ENCODE results near the gene DCANP1. TPM values are rescaled to one million over a fixed set of nuclear protein-coding genes. Genes with fewer than 3 reads are reported as not detected.

DCANP1 gene
- total RNA-seq, 1 donor from 2014 or later: not detected

DNA sequence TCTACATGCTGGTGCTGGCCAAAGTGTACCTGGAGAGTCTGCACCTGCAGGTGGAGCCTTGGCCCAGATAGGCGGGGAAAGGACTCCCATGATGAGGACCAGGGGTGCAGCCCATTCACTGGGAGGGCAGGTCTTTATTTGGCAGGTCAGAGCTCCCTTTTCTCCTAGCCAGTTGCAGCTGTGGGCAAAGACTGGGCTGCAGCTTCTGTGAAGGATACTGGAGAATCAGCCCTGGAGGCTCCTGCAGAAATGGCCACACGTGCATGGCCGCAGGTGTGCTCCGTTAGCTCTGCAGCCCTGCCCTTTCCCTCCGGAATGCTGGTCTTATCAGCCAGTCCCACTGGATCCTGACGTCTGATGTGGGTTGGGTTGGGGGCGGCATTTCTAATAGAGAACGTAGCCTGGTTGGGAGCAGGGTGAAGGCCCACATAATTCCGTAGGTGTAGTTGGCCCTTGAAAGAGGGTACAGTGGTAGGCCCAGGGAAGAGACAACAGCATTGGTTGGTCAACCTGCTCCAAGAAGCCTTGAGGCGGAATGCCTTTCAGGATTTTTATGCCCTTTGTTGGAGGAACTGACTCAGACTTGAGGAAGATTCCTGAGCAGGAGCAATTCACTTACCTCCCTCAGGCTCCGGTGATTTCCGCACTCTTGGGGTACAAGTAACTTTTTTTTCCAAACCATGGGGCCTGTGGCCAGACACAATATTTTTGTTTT, 27.0 kb upstream of the DCANP1 start:
- intact Hi-C loops (cut with micrococcal nuclease): no loop called here
- Mint-ChIP-seq H3K4me3 (no peak overlapping the region), H3K9me3 (no peaks in the 10 kb centered on the region), H3K36me3 (ENCODE audit: low read depth) (no peaks in the 10 kb centered on the region), H3K27me3 (ENCODE audit: insufficient read depth) (peaks cover 19% of the 10 kb centered on the region), H3K27ac (no peak overlapping the region), H3K4me1 (ENCODE audit: low read depth) (no peaks in the 10 kb centered on the region)
- DNase-seq (ENCODE audit: low spot score): no peak

DNA sequence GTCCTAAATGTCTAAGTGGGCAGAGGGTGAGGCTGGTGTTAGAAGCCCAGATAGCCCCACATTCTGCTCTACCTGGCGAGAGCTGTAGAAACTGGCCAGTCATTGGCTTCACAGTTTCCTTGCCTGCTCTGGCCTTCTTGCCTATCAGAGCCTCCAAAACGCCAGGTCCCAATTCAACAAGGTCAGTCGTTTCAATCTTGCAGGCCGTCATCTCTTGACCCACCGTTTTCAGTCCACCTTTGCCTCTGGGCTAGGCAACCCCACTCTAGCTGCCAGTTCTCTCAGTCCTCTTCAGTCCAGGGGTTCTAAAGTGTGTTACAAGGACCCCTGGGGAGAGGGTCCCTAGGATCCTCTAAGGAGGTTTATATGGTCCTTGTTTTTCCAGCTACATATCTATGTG, 25.0 kb upstream of the DCANP1 start:
- no peaks in the 10 kb centered on the region for H3K9me3 Mint-ChIP-seq
- no peaks in the 10 kb centered on the region for H3K36me3 Mint-ChIP-seq (ENCODE audit: low read depth)
- DNase-seq (ENCODE audit: low spot score): no peak
- intact Hi-C loops (cut with micrococcal nuclease): no loop called here
- no peak overlapping the region for H3K4me3 Mint-ChIP-seq
- H3K4me1 Mint-ChIP-seq (ENCODE audit: low read depth): no peaks in the 10 kb centered on the region
- H3K27ac Mint-ChIP-seq: no peak overlapping the region
- H3K27me3 Mint-ChIP-seq (ENCODE audit: insufficient read depth): peaks cover 35% of the 10 kb centered on the region

DNA sequence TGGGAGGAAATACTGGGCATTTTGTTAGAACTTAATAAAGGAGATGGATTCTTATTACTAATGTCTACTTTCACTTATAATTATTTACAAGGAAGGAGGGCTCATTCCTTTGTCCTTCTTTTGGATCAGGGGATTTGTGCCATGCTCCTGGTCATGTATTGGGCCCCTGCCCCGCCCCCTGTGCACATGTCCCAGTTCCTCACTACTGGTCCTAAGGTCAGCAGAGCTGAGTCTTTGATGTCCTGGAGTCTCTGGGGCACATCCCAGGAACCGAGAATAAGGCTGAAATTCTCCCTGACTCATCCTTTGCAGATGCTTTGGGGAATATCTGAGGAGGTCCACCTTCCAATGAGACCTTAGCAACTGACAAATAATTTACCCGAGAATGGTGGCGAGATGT, 24.6 kb upstream of the DCANP1 start:
- Mint-ChIP-seq H3K27ac (no peak overlapping the region), H3K4me1 (ENCODE audit: low read depth) (no peaks in the 10 kb centered on the region), H3K36me3 (ENCODE audit: low read depth) (no peaks in the 10 kb centered on the region), H3K4me3 (no peak overlapping the region), H3K27me3 (ENCODE audit: insufficient read depth) (peaks cover 34% of the 10 kb centered on the region), H3K9me3 (no peaks in the 10 kb centered on the region)
- no peak for DNase-seq (ENCODE audit: low spot score)
- intact Hi-C loops (cut with micrococcal nuclease): no loop called here

DNA sequence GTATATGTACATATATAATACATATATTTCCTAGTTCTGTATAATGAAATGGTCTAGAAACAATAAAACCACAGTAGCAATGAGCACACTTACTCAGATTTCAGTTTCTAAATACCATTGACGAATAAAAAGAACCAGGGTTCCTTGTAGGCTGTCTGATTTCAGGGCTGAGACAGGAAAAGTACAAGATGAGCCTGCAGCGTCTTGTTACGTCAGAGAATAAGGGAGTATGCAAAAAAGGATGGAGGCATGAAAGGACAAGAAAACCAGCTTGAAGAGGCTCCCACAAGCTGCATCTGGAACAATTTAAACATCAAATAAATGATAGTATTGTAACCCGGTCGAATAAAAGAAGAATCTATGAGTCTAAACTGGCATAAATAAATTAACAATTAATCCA, 22.8 kb upstream of the DCANP1 start:
- no peak overlapping the region for H3K4me3 Mint-ChIP-seq
- DNase-seq (ENCODE audit: low spot score): no peak
- no peaks in the 10 kb centered on the region for H3K9me3 Mint-ChIP-seq
- peaks cover 7% of the 10 kb centered on the region for H3K4me1 Mint-ChIP-seq (ENCODE audit: low read depth)
- H3K36me3 Mint-ChIP-seq (ENCODE audit: low read depth): no peaks in the 10 kb centered on the region
- peaks cover 40% of the 10 kb centered on the region for H3K27me3 Mint-ChIP-seq (ENCODE audit: insufficient read depth)
- intact Hi-C loops (cut with micrococcal nuclease): loop anchor here (5.0 kb wide), 1 partner anchor 362 kb away; the partner anchor contains the start of gene SLC25A48
- no peak overlapping the region for H3K27ac Mint-ChIP-seq

DNA sequence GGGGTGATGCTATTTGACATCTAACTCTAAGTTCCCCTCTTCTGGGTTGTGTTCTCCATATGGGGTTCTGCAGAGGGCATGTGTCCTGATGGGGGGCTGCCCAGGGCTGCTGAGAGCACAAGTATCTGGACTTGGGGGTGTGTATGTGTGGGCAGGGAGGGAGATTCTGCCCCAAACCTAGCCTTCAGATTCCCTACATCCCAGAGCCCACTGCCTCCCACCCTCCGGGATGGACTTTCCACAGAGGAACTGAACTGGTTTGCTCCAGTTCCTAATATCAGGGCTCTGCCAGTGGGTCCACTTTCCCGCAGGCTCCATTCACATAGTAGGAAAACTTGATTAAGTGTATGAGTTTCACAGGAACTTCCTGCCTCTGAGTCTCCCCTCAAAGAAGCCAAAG, 21.4 kb upstream of the DCANP1 start:
- no peak for DNase-seq (ENCODE audit: low spot score)
- H3K9me3 Mint-ChIP-seq: no peaks in the 10 kb centered on the region
- H3K4me3 Mint-ChIP-seq: no peak overlapping the region
- intact Hi-C loops (cut with micrococcal nuclease): loop anchor here (5.0 kb wide), 1 partner anchor 364 kb away; the partner anchor contains the start of gene SLC25A48
- no peaks in the 10 kb centered on the region for H3K36me3 Mint-ChIP-seq (ENCODE audit: low read depth)
- no peak overlapping the region for H3K27ac Mint-ChIP-seq
- peaks cover 7% of the 10 kb centered on the region for H3K4me1 Mint-ChIP-seq (ENCODE audit: low read depth)
- H3K27me3 Mint-ChIP-seq (ENCODE audit: insufficient read depth): peaks cover 38% of the 10 kb centered on the region

DNA sequence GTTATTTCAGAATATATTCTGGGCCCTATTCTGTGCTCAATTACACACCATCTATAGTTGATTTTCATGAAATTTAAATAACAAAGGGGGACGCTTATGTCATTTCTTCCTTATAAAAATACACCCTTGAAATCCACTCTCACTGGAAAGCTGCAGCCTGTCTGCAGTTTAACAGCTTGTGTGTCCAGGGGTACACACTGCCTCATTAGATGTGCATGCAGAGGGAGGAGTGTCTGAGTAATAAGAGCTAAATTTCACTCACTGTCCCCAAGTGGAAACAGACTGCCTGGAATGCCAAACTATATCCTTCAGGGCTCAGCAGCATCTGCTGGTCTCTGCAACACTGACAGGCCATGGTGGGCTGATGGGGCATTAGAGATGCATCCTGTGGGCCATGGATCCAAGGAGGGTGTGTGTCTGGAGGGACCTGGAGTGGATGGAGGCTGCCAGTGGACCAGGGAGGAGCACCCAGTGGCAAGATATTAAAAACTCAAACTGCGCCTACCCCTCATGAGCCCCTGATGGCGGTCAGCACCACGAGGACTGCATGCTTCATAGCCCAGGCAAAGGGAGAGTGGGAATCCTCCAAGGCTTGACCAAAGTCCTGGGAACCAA, 20.8 kb upstream of the DCANP1 start:
- intact Hi-C loops (cut with micrococcal nuclease): loop anchor here (5.0 kb wide), 1 partner anchor 364 kb away; the partner anchor contains the start of gene SLC25A48
- Mint-ChIP-seq H3K4me3 (no peak overlapping the region), H3K36me3 (ENCODE audit: low read depth) (no peaks in the 10 kb centered on the region), H3K27ac (no peak overlapping the region), H3K4me1 (ENCODE audit: low read depth) (peaks cover 7% of the 10 kb centered on the region), H3K27me3 (ENCODE audit: insufficient read depth) (peaks cover 38% of the 10 kb centered on the region), H3K9me3 (no peaks in the 10 kb centered on the region)
- no peak for DNase-seq (ENCODE audit: low spot score)

DNA sequence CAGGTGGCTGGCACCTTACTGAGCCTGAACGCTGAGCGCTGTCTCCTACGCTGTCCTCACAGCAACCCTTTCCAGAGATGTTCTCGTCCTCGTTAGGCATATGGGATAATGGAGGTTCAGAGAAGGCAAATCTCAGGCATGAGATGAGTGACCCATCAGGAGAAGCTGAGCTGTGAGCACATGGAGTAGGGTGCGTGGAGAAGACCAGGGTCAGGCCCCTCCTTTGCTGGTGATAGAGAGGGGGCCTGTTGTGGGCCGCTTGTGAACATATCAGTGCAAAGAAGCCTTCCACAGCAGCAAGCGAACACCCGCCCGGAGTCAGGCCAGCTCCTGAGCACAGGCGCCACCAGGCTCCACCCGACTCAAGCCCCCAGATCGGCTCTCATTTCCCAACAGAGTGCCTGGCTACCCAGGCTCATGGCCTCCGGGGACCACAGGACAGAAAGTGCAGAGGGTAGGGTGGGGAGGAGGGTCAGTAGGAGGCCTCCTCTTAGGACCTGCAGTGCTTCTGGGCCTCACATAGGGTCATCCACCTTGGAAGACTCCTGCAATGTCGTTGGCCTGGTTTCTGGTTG, 20.0 kb upstream of the DCANP1 start:
- no peak overlapping the region for H3K4me3 Mint-ChIP-seq
- H3K27ac Mint-ChIP-seq: no peak overlapping the region
- DNase-seq (ENCODE audit: low spot score): no peak
- H3K4me1 Mint-ChIP-seq (ENCODE audit: low read depth): peaks cover 12% of the 10 kb centered on the region
- no peaks in the 10 kb centered on the region for H3K9me3 Mint-ChIP-seq
- intact Hi-C loops (cut with micrococcal nuclease): loop anchor here (5.0 kb wide), 1 partner anchor 365 kb away; the partner anchor contains the start of gene SLC25A48
- no peaks in the 10 kb centered on the region for H3K36me3 Mint-ChIP-seq (ENCODE audit: low read depth)
- H3K27me3 Mint-ChIP-seq (ENCODE audit: insufficient read depth): peaks cover 36% of the 10 kb centered on the region

DNA sequence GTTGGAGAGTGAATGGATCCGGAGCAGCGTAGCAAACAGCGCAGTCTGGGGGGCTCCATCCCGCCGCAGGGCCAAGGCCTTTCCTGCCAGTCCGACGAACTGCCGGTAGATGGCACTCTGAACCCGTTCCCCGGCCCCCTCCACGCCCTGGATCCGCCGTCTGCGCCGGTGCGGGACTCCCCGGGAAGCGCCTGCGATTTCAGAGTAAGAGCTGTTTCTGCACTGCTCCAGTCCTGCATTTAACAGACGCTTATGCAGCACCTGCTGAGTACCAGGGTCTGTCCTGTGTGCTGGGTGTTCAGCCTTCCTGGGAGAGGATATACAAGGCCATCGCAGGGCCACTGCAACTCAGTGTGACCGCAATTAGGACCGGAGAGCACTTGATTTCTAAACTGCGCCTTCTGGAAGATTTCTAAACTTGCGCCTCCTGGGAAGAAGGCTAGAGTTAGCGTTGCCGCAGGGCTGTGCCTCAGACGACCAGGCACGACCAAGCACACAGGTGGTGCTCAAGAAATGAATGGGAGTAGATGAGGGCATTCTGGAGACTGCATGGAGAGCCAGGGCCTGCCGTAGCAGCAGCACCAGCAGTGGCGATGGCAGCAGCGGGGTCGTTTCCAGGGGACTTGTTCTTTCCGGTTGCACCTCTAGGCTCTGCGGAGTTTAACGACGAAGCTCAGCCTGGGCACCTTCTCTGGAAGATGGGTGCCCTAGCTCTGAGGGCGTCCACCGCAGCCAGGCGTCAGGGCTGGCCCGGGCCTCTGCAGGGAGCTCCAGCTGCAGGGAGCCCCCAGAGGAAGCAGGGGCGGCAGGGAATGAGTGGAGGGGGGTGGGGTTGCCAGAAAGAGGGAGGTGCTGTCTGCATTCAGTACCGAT, 19.3 kb upstream of the DCANP1 start:
- no peaks in the 10 kb centered on the region for H3K36me3 Mint-ChIP-seq (ENCODE audit: low read depth)
- peak; percentile 68 for DNase-seq (ENCODE audit: low spot score)
- no peak overlapping the region for H3K27ac Mint-ChIP-seq
- intact Hi-C loops (cut with micrococcal nuclease): loop anchor here (1.0 to 5.0 kb wide), 3 partner anchors 86 to 366 kb away; partner anchors contain the start of gene SLC25A48
- peaks cover 12% of the 10 kb centered on the region for H3K4me1 Mint-ChIP-seq (ENCODE audit: low read depth)
- peak overlapping the region; percentile 40 for H3K4me3 Mint-ChIP-seq
- H3K27me3 Mint-ChIP-seq (ENCODE audit: insufficient read depth): peaks cover 36% of the 10 kb centered on the region
- no peaks in the 10 kb centered on the region for H3K9me3 Mint-ChIP-seq

DNA sequence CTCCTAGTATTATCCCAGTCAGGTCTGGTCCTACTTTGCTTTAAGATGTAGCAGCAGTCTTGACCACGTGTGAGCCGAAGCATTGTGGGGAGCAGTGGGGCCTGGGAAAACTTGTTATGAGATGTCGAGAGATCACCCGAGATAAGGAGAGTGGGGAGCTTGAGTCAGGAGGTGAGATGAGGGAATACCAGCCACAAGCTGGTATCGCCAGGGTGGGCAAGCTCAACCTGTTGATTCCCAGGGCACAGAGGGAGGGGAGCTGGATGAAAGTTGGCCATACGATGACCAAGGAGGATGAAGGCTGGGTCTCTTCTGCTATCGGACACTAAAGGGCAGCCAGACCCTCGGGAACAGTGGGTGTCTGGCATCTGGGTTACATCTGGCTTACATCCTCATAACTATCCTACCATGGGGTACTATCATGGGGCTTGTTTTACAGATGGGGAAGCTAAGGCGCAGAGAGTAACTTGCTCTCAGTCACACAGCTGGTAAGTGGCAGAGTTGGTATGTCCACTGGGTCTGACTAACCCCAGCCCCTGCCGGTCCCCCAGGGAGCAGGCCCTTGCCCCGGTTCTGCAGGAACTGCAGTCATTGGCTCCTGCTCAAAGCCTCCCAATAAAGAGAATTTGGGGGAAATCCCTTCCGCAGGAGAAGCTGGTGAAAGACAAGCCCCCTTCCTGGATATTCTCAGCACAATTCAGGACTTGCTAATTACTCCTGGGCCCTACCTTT, 18.4 kb upstream of the DCANP1 start:
- no peaks in the 10 kb centered on the region for H3K9me3 Mint-ChIP-seq
- H3K4me3 Mint-ChIP-seq: no peak overlapping the region
- intact Hi-C loops (cut with micrococcal nuclease): loop anchor here (1.0 to 5.0 kb wide), 3 partner anchors 87 to 367 kb away; partner anchors contain the start of gene SLC25A48
- DNase-seq (ENCODE audit: low spot score): no peak
- H3K36me3 Mint-ChIP-seq (ENCODE audit: low read depth): no peaks in the 10 kb centered on the region
- peaks cover 37% of the 10 kb centered on the region for H3K27me3 Mint-ChIP-seq (ENCODE audit: insufficient read depth)
- peaks cover 12% of the 10 kb centered on the region for H3K4me1 Mint-ChIP-seq (ENCODE audit: low read depth)
- no peak overlapping the region for H3K27ac Mint-ChIP-seq

DNA sequence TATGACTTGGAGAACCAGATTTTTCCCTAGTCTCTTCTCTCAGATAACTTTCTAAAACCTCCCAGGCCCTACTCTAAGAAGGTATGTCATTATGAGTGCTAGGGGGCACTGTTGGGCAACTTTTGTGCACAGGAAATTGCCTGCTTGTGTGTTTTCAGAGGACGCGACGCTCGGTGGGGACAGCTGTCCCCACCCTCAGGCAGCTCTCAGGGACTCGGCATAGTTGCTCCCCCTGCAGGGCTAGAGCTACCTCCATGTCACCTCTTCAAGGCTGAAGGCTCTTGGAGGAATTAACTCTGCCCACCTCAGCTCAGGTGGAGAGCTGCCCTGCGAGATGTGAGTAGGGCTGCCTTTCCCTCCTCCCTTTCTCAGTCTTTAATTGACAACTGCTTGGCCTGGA, 15.2 kb upstream of the DCANP1 start:
- Mint-ChIP-seq H3K4me3 (no peak overlapping the region), H3K27me3 (ENCODE audit: insufficient read depth) (peaks cover 19% of the 10 kb centered on the region), H3K27ac (no peak overlapping the region), H3K36me3 (ENCODE audit: low read depth) (no peaks in the 10 kb centered on the region), H3K9me3 (no peaks in the 10 kb centered on the region), H3K4me1 (ENCODE audit: low read depth) (peaks cover 12% of the 10 kb centered on the region)
- intact Hi-C loops (cut with micrococcal nuclease): loop anchor here (1.0 kb wide), 1 partner anchor 90 kb away; no protein-coding TSS in a partner anchor
- DNase-seq (ENCODE audit: low spot score): peak; percentile 37

DNA sequence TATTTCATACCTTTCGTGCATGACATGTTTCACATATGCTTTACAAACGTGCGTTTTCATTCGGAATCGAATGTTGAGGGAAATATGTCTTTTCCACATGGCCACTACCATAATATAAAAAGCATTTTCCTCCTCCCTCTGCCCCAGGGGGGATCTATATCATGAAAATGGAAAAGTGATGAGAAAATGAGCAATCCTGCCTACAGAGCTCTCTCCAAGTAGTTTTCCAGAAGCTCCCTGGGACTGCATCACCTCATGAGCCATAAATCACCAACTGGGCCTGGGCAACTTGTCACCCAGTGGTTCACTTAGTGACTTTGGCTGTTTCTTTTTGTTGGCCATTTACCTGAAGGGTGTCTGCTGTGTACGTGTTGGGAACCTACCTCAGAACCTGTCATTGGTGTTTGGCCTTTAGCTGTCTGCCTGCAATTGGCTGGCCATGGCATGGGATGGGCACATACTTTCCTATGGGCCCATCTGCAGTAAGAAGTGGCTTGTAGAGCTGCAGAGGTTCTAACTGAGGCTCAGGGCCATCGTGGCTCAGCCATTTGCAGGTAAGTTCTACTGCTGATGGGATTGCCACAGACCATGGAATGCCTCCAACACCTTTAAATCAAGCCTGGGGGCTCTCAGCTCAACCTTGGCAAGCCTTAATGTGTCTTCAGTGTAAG, 14.5 kb upstream of the DCANP1 start:
- intact Hi-C loops (cut with micrococcal nuclease): loop anchor here (1.0 kb wide), 1 partner anchor 91 kb away; no protein-coding TSS in a partner anchor
- peaks cover 11% of the 10 kb centered on the region for H3K4me1 Mint-ChIP-seq (ENCODE audit: low read depth)
- no peaks in the 10 kb centered on the region for H3K36me3 Mint-ChIP-seq (ENCODE audit: low read depth)
- no peaks in the 10 kb centered on the region for H3K9me3 Mint-ChIP-seq
- no peak overlapping the region for H3K4me3 Mint-ChIP-seq
- no peak for DNase-seq (ENCODE audit: low spot score)
- peaks cover 15% of the 10 kb centered on the region for H3K27me3 Mint-ChIP-seq (ENCODE audit: insufficient read depth)
- no peak overlapping the region for H3K27ac Mint-ChIP-seq

Data from activated T-helper 1 cell treated with anti-CD3 and anti-CD28 coated beads, Interleukin-12 subunit alpha, Interleukin-12 subunit beta, Interleukin-2, Interleukin-4 antibody, amounts not matched to agents 30 ng/mL and 10 ng/mL and 1 ng/mL, durations not matched to agents 14 hours and 24 hours and 36 hours (primary cell).